MCF 10A (cell line): ENCODE data around the gene PLS1. TPM values are rescaled to one million over a fixed set of nuclear protein-coding genes. Genes with fewer than 3 reads are reported as not detected.

Experiments
- BruUV-seq: library from RNA; stranded (reverse); fragments of 400-500 nt; replicated peaks from 2 replicates; lab custom pipeline; 2021; lab: Mats Ljungman, UMichigan
- CTCF ChIA-PET: fragments of 300-600 bp; sonication (Branson Sonifier 250); formaldehyde crosslinking; extraction: SDS; loops from one replicate; lab custom pipeline; 2021; ENCODE audit warnings: antibody characterized with exemption, inconsistent platforms; lab: Yijun Ruan, JAX
- POLR2A ChIA-PET: fragments of 300-600, 350-650 bp; sonication (Branson Sonifier 250); formaldehyde crosslinking; extraction: SDS; loops from one replicate; lab custom pipeline; 2020; ENCODE audit warnings: antibody characterized with exemption, inconsistent platforms; lab: Yijun Ruan, JAX
- DNase-seq: peaks from one replicate; pipeline ENCODE4 v3.0.0-alpha.2; 2018; ENCODE audit not compliant: unreplicated experiment
- H3K27ac Mint-ChIP-seq: one replicate; pipeline ENCODE4 v1.8.0; 2022; ENCODE audit warnings: mild to moderate bottlenecking, low read depth, mixed read lengths; ENCODE audit not compliant: unreplicated experiment
- H3K27me3 Mint-ChIP-seq: one replicate; pipeline ENCODE4 v1.8.0; 2022; ENCODE audit warnings: mixed read lengths; ENCODE audit not compliant: insufficient read depth, unreplicated experiment
- H3K36me3 Mint-ChIP-seq: one replicate; pipeline ENCODE4 v1.8.0; 2022; ENCODE audit warnings: mild to moderate bottlenecking, moderate library complexity, mixed read lengths; ENCODE audit not compliant: insufficient read depth, unreplicated experiment
- H3K4me1 Mint-ChIP-seq: one replicate; pipeline ENCODE4 v1.8.0; 2022; ENCODE audit warnings: mixed read lengths; ENCODE audit not compliant: insufficient read depth, unreplicated experiment
- H3K4me3 Mint-ChIP-seq: one replicate; pipeline ENCODE4 v1.8.0; 2022; ENCODE audit warnings: mild to moderate bottlenecking, moderate library complexity, mixed read lengths; ENCODE audit not compliant: unreplicated experiment
- H3K9me3 Mint-ChIP-seq: one replicate; pipeline ENCODE4 v1.8.0; 2022; ENCODE audit warnings: mixed read lengths; ENCODE audit not compliant: unreplicated experiment
- intact Hi-C: fragments of 100-400 bp; cut with micrococcal nuclease; formaldehyde crosslinking; loops from 2 replicates; pipeline ENCODE4 v1.14.1; 2022
- total RNA-seq: library from RNA; stranded (reverse); gene quantifications from 2 replicates; pipeline ENCODE4 v1.2.3, GENCODE V29; 2022
- TF ChIP-seq, protein P1 (sequence below): fragments of 200-600 bp; IDR thresholded peaks from one replicate; pipeline ENCODE4 v1.8.0; 2022; ENCODE audit warnings: antibody characterized with exemption, mild to moderate bottlenecking; ENCODE audit not compliant: unreplicated experiment

The PLS1 gene
- total RNA-seq, 1 experiment from 2014 or later: 7.3 TPM

DNA sequence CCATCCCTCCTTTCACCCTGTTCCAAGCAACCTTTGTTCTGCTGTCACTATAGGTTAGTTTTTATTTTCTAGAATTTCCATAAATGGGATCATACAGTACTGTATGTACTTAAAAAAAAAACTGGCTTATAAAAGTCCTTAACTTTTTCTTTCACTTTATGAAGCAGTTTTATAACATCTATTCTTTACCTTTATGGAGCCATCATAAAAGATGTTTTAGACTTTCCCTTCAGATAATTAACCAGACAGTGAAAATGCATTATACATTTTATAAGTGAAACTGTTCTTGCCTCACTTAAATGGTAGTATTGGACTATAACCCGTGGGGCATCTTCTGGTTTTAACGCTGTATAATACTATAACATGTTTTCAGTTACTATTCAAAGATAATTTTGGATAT lies 26.2 kb downstream of the PLS1 start:
- TF ChIP-seq, protein P1, sequence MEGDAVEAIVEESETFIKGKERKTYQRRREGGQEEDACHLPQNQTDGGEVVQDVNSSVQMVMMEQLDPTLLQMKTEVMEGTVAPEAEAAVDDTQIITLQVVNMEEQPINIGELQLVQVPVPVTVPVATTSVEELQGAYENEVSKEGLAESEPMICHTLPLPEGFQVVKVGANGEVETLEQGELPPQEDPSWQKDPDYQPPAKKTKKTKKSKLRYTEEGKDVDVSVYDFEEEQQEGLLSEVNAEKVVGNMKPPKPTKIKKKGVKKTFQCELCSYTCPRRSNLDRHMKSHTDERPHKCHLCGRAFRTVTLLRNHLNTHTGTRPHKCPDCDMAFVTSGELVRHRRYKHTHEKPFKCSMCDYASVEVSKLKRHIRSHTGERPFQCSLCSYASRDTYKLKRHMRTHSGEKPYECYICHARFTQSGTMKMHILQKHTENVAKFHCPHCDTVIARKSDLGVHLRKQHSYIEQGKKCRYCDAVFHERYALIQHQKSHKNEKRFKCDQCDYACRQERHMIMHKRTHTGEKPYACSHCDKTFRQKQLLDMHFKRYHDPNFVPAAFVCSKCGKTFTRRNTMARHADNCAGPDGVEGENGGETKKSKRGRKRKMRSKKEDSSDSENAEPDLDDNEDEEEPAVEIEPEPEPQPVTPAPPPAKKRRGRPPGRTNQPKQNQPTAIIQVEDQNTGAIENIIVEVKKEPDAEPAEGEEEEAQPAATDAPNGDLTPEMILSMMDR: no peak
- CTCF ChIA-PET: interaction anchor here (0.5 kb wide), 1 partner anchor 367 kb away, joined by 7 read pairs; no protein-coding TSS in a partner anchor
- Mint-ChIP-seq H3K27ac (no peak overlapping the region), H3K27me3 (no peaks in the 10 kb centered on the region), H3K4me3 (no peak overlapping the region), H3K4me1 (peaks cover 10% of the 10 kb centered on the region), H3K9me3 (no peaks in the 10 kb centered on the region), H3K36me3 (no peaks in the 10 kb centered on the region)
- BruUV-seq: no TSS peak
- no peak for DNase-seq
- intact Hi-C loops: no loop called here
- POLR2A ChIA-PET: interaction anchor here (0.5 kb wide), 1 partner anchor 393 kb away, joined by 4 read pairs; no protein-coding TSS in a partner anchor

DNA sequence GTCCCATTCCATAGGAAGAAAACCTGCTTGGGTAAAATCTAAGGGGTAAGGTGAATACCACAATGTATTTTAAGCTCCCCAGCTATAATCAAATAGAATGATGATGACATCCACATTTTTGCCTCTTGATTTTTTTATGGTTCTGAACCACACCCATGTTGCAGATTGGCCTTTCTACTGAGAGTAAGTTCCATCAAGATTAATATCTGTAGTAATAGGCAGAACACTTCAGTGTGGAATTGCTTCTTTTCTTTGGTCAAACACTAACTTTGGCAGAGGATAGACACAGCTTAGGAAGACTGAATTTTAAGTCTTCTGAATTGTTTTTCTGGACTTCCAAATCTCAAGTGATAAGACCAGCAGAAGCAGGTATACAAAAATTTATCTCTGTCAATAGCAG lies 27.0 kb downstream of the PLS1 start:
- H3K4me1 Mint-ChIP-seq: peaks cover 10% of the 10 kb centered on the region
- no peaks in the 10 kb centered on the region for H3K36me3 Mint-ChIP-seq
- no peaks in the 10 kb centered on the region for H3K27me3 Mint-ChIP-seq
- no peaks in the 10 kb centered on the region for H3K9me3 Mint-ChIP-seq
- no peak overlapping the region for H3K4me3 Mint-ChIP-seq
- ChIA-PET POLR2A (no interaction called here), CTCF (interaction anchor here (0.5 to 1.2 kb wide), 3 partner anchors 30 to 366 kb away, joined by 3 to 7 read pairs (median 4); no protein-coding TSS in a partner anchor)
- BruUV-seq: no TSS peak
- TF ChIP-seq, protein P1: no peak
- intact Hi-C loops: no loop called here
- no peak for DNase-seq
- no peak overlapping the region for H3K27ac Mint-ChIP-seq

DNA sequence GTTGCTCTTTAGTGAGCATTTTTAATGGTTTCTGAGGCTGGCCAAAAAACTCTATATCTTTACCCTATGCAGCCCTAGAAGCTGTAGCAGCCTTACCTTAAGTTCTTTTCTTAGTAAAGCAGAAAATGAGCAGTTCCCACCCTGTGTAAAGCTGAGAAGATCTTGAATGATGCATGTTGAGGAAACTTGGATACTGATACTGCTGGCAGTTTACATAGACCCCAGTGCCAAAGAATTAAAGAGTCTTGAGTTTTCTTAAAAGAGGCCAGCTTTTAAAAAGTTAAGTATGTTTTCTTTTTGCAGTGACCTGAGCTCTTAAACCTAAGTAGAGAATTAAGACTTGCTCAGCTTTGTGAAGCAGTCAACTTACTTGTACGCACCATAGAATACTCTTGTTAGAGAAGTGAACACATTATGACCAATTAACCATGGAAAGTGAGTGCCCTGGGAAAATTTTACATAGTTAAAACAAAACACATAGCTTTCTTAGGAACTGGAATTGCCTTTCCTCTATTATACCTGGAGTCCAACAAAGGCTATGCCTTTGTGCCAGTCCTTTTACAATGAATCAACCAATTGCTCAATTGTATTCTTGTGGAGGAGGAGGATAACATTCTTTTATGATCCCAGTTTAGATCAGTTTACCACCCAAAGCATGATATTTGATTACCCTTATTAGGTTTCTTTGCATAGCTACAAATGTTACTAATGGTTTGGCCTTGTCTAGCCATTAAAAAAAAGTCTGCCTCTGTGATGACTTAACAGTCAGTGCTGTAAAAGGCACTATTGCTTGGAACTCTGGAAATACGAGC lies 28.4 kb downstream of the PLS1 start:
- Mint-ChIP-seq H3K4me1 (no peaks in the 10 kb centered on the region), H3K27ac (no peak overlapping the region), H3K9me3 (no peaks in the 10 kb centered on the region), H3K36me3 (no peaks in the 10 kb centered on the region), H3K27me3 (no peaks in the 10 kb centered on the region), H3K4me3 (no peak overlapping the region)
- DNase-seq: no peak
- POLR2A ChIA-PET: interaction anchor here (0.7 to 1.3 kb wide), 3 partner anchors 14 to 27 kb away, joined by 3 to 5 read pairs (median 3); no protein-coding TSS in a partner anchor
- TF ChIP-seq, protein P1: no peak
- CTCF ChIA-PET: interaction anchor here (0.6 to 1.7 kb wide), 7 partner anchors 14 to 204 kb away, joined by 3 to 5 read pairs (median 3); no protein-coding TSS in a partner anchor
- intact Hi-C loops: no loop called here
- no TSS peak for BruUV-seq

DNA sequence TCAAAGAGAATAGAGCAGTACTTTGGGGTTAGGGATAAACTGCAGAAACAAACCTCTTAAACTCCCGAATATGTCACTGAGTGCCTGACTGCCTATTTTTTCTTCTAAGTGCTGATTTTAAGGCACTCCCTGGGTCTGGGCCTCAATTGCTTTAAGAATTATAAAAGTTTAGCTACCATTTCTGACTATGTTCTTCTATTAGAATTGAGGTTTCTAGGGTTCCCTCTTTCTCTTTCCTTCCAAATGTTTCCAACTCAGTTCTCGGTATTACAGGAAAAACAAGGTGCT lies 28.9 kb downstream of the PLS1 start:
- ChIA-PET POLR2A (interaction anchor here (0.7 to 1.3 kb wide), 2 partner anchors 15 to 28 kb away, joined by 3 to 5 read pairs; no protein-coding TSS in a partner anchor), CTCF (interaction anchor here (0.6 to 1.7 kb wide), 6 partner anchors 14 to 203 kb away, joined by 3 to 4 read pairs (median 3); no protein-coding TSS in a partner anchor)
- no peak for DNase-seq
- intact Hi-C loops: no loop called here
- H3K36me3 Mint-ChIP-seq: no peaks in the 10 kb centered on the region
- TF ChIP-seq, protein P1: no peak
- H3K4me3 Mint-ChIP-seq: no peak overlapping the region
- no peaks in the 10 kb centered on the region for H3K4me1 Mint-ChIP-seq
- no TSS peak for BruUV-seq
- H3K27me3 Mint-ChIP-seq: no peaks in the 10 kb centered on the region
- H3K9me3 Mint-ChIP-seq: no peaks in the 10 kb centered on the region
- H3K27ac Mint-ChIP-seq: no peak overlapping the region
